Left lung (tissue), 10 donors: ENCODE measurements around the gene OS9. TPM values are rescaled to one million over a fixed set of nuclear protein-coding genes. Genes with fewer than 3 reads are reported as not detected.

Experiments
- ATAC-seq: fragments of 200-7000 bp; cut with Tn5 transposase; one replicate; pipeline ENCODE4 v1.9.1; 2020; ENCODE audit warnings: moderate library complexity
- DNase-seq, 4 donors: peaks; one replicate each; pipeline ENCODE4 v3.0.0-alpha.2; 2013 to 2020
- H3K27ac ChIP-seq, 2 donors: fragments of 200-600 bp; sonication (generic) in 1 of 2; one replicate each; pipeline versions ENCODE4 v1.5.0 to v1.8.0; 2020 to 2021
- H3K27me3 ChIP-seq, 2 donors: fragments of 200-600 bp; sonication (generic) in 1 of 2; one replicate each; pipeline versions ENCODE4 v1.5.0 to v1.8.0; 2020 to 2021
- H3K36me3 ChIP-seq, 2 donors: fragments of 200-600 bp; sonication (generic) in 1 of 2; one replicate each; pipeline versions ENCODE4 v1.5.0 to v1.8.0; 2020 to 2021
- H3K4me1 ChIP-seq, 2 donors: fragments of 200-600 bp; one replicate each; pipeline ENCODE4 v1.8.0; 2021
- H3K4me3 ChIP-seq, 2 donors: fragments of 200-600 bp; sonication (generic) in 1 of 2; one replicate each; pipeline versions ENCODE4 v1.5.0 to v1.8.0; 2020 to 2021; ENCODE audit warnings: mild to moderate bottlenecking in 1 of 2
- H3K9me3 ChIP-seq, 2 donors: fragments of 200-600 bp; sonication (generic) in 1 of 2; one replicate each; pipeline versions ENCODE4 v1.5.0 to v1.8.0; 2020 to 2021
- CTCF ChIP-seq, 2 donors: fragments of 200-600 bp; sonication (generic) in 1 of 2; IDR thresholded peaks; one replicate each; pipeline versions ENCODE4 v1.5.0 to v1.8.0; 2021; ENCODE audit warnings: antibody characterized with exemption in 2 of 2
- intact Hi-C, 2 donors: fragments of 100-400 bp; cut with DNase I; formaldehyde crosslinking; loops; one replicate each; pipeline versions ENCODE4 v1.11.2 to v1.14.2; 2022
- polyA plus RNA-seq, 6 donors: library from polyadenylated mRNA; unstranded; fragments of 120-200 nt; gene quantifications; one replicate each; pipeline ENCODE4 v1.2.1, GENCODE V29; 2013; ENCODE audit not compliant: insufficient read length in 6 of 6
- total RNA-seq, 2 donors: library from RNA; stranded (reverse); fragmentation: NEBNext Ultra II Directional; extraction: Animal tissue kit (Norgen Biotek cat#: 25700); gene quantifications; one replicate each; pipeline ENCODE4 v1.2.1, GENCODE V29; 2021
- donor health status: DM: no; HTN: yes; CAD: no.
- donor health status: DM: no; HTN: no; CAD: no.

Gene OS9
- total and polyA plus RNA-seq, 8 donors: 200 to 321 (median 225) TPM

- no peak for DNase-seq
- Histone ChIP-seq H3K27me3 (peaks cover 24 to 55% of the 10 kb centered on the region in 2 donors), H3K4me1 (peaks cover 23 to 32% of the 10 kb centered on the region in 2 donors), H3K9me3 (no peaks in the 10 kb centered on the region), H3K4me3 (peak overlapping the region in 1 of 2 donors; percentile 45), H3K36me3 (peaks cover 0 to 14% of the 10 kb centered on the region in 2 donors), H3K27ac (no peak overlapping the region)
- no peak for ATAC-seq
- intact Hi-C loops: no loop called here
- TF ChIP-seq CTCF (IDR thresholded peaks at IDR 0.05): no peak
These were observed 70.1 kb downstream of the OS9 start for GRCh38 chr12:57763881-57764661.

GRCh38 chr12:57764662-57765002, 70.7 kb downstream of the OS9 start:
- peaks cover 24 to 55% of the 10 kb centered on the region in 2 donors for H3K27me3 ChIP-seq
- DNase-seq (no peak), ATAC-seq (peak; percentile 24)
- intact Hi-C loops: no loop called here
- H3K4me3 ChIP-seq: peak overlapping the region; percentile 38 to 45
- TF ChIP-seq CTCF (IDR thresholded peaks at IDR 0.05): no peak
- H3K4me1 ChIP-seq: peaks cover 23 to 32% of the 10 kb centered on the region in 2 donors
- no peak overlapping the region for H3K27ac ChIP-seq
- H3K9me3 ChIP-seq: no peaks in the 10 kb centered on the region
- H3K36me3 ChIP-seq: peaks cover 0 to 17% of the 10 kb centered on the region in 2 donors

GRCh38 chr12:57765003-57765697, 71.2 kb downstream of the OS9 start:
- ATAC-seq: peak; percentile 60
- peaks cover 0 to 22% of the 10 kb centered on the region in 2 donors for H3K36me3 ChIP-seq
- H3K4me3 ChIP-seq: peak overlapping the region; percentile 38 to 45
- peaks cover 23 to 32% of the 10 kb centered on the region in 2 donors for H3K4me1 ChIP-seq
- no peak overlapping the region for H3K27ac ChIP-seq
- no peaks in the 10 kb centered on the region for H3K9me3 ChIP-seq
- peak in 1 of 2 donors; percentile 15 for TF ChIP-seq CTCF (IDR thresholded peaks at IDR 0.05)
- intact Hi-C loops: no loop called here
- peaks cover 24 to 55% of the 10 kb centered on the region in 2 donors for H3K27me3 ChIP-seq
- peak in 1 of 4 donors; percentile 86 for DNase-seq

GRCh38 chr12:57765698-57766463, 71.9 kb downstream of the OS9 start:
- Histone ChIP-seq H3K27me3 (peaks cover 24 to 55% of the 10 kb centered on the region in 2 donors), H3K9me3 (no peaks in the 10 kb centered on the region), H3K4me3 (peak overlapping the region; percentile 38 to 45), H3K27ac (no peak overlapping the region), H3K4me1 (peaks cover 23 to 39% of the 10 kb centered on the region in 2 donors), H3K36me3 (peaks cover 0 to 28% of the 10 kb centered on the region in 2 donors)
- peak; percentile 64 for ATAC-seq
- intact Hi-C loops: no loop called here
- no peak for TF ChIP-seq CTCF (IDR thresholded peaks at IDR 0.05)
- DNase-seq: no peak
